Measurements from ENCODE around the gene BBIP1.
A peak's percentile ranks its signal among the peaks of the same experiment; 100 is the strongest.

The BBIP1 gene

GRCh38 chr10:110918643-110919348 is at the start of gene BBIP1:
BBIP1 (minus strand) TSS chr10:110919180; CDS start chr10:110918157, 1,023 bp downstream.
- peak; percentile 99 for DNase-seq (ENCODE audit: low read depth, low spot score)

DNA sequence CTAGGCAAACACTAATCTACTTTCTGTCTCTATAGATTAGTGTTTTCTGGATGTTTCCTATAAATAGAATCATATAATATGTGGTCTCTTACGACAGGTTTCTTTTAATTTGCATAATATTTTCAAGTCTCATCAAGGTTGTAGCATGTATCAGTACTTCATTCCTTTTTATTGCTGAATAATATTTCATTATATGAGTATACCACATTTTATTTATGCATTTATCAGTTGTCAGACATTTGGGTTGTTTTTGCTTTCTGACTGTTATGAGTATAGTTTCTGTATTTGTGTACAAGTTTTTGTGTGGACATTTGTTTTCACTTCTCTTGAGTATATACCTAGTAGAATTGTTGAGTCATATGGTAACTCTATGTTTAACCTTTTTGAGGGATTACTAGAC is 48.7 kb upstream of the BBIP1 start:
- no peak for DNase-seq (ENCODE audit: low read depth, low spot score)

GRCh38 chr10:110967009-110967630 is 48.1 kb upstream of the BBIP1 start:
- DNase-seq (ENCODE audit: low read depth, low spot score): no peak

GRCh38 chr10:110966146-110966545 is 47.2 kb upstream of the BBIP1 start:
- DNase-seq (ENCODE audit: low read depth, low spot score): no peak

DNA sequence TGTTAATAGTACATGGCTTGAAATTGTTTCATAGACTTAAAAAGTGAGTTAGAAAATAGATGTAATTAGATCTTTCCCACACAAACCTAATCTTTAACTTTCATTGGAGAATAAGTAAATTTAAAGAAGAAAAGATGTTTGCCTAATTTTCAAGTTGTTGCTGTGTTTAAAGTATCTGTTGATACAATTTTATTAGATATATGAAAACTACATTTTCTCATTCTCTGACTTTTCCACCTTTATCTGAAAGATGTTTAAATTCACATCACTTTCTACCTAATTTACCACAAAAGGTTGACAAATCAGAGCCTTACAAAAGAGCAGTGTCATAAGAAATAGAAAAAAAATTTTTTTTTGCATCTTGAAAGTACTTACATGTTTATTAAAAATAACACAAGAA is 46.2 kb upstream of the BBIP1 start:
- no peak for DNase-seq (ENCODE audit: low read depth, low spot score)

DNA sequence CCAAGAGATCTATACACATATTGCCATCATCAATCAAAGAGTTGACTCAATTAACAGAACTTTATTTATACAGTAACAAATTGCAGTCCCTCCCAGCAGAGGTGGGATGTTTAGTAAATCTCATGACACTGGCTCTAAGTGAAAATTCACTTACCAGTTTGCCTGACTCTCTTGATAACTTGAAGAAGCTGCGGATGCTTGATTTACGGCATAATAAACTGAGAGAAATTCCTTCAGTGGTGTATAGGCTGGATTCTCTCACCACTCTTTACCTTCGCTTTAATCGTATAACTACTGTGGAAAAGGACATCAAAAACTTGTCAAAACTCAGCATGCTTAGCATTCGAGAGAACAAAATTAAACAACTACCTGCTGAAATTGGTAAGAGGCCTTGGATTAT is 45.7 kb upstream of the BBIP1 start:
- DNase-seq (ENCODE audit: low read depth, low spot score): no peak

GRCh38 chr10:110963162-110963561 is 44.2 kb upstream of the BBIP1 start:
- no peak for DNase-seq (ENCODE audit: low read depth, low spot score)

- no peak for DNase-seq (ENCODE audit: low read depth, low spot score)
These were observed 43.5 kb upstream of the BBIP1 start for GRCh38 chr10:110962443-110962842.

- no peak for DNase-seq (ENCODE audit: low read depth, low spot score)
These were observed 41.3 kb upstream of the BBIP1 start for GRCh38 chr10:110960333-110960712.

GRCh38 chr10:110959379-110960332 is 40.7 kb upstream of the BBIP1 start:
- DNase-seq (ENCODE audit: low read depth, low spot score): no peak

DNA sequence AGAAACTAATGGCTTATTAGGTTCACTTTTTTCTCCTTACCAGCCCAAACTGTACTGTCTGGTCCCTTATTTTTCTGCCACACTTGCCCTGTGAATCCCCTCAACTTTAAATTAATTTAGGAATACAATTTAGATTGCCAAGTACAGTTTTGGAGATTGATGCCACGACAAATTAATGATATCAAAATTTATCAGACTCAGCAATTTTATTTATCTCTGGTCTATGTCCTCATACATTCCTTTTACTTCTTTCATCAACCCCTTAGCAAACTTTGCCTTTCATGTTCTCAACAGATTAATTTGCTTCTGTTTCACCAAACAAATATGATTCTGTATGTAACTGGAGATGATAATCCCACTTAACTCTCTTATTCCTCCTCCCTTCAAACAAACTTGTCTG is 38.6 kb upstream of the BBIP1 start:
- DNase-seq (ENCODE audit: low read depth, low spot score): no peak

DNA sequence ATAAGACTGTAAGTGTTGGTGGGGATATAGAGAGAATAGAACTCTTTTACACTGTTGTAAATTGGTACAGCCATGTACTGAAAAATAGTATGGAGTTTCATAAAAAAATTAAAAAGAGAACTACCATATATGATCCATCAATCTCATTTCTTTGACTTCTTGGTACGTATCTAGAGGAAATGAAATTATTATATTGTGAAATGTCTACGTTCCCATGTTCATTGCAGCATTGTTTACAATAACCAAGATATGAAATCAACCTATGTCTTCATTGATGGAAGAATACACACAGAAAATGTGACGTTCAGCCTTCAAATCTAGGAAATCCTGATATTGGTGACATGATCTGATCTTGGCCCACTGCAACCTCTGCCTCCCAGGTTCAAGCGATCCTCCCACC is 32.4 kb upstream of the BBIP1 start:
- DNase-seq (ENCODE audit: low read depth, low spot score): no peak

- no peak for DNase-seq (ENCODE audit: low read depth, low spot score)
These were observed 28.1 kb upstream of the BBIP1 start for GRCh38 chr10:110947061-110947595.

- DNase-seq (ENCODE audit: low read depth, low spot score): no peak
These were observed 27.5 kb upstream of the BBIP1 start for GRCh38 chr10:110946496-110946895.

- DNase-seq (ENCODE audit: low read depth, low spot score): no peak
These were observed 25.9 kb upstream of the BBIP1 start for GRCh38 chr10:110944792-110945396.

DNA sequence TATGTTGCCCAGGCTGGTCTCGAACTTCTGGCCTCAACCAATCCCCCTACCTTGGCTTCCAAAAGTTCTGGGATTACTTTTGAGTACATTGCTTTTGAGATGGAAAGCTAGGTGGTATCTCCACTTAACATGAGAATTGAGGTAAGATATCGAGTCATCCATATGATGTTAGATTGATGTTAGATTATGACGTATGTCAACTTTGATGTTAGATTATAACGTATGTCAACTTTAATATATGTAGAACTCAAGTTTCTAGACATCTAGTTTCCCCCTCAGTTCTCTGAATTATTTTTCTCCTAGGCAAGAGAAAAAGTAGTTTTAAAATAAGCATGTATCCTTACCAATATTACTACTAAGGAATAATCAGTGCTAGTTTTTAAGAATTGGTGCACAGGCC is 20.4 kb upstream of the BBIP1 start:
- DNase-seq (ENCODE audit: low read depth, low spot score): no peak

DNA sequence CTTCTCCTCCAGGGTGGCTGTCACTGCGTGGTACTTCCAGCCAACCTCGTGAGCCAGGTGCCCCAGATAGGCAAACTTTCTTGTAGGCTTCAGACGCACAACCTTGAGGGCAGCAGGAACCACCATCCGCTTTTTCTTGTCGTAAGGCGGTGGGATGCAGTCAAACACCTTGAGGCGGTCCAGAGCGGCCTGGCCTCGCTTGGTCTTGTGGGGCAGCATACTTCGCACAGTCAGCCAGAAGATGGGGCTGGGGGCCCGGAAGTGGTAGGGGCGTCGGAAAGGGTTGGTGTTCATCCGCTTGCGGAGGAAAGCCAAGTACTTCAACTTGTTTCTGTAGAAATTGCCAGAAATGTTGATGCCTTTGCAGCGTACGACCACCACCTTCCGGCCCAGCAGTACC is 17.8 kb upstream of the BBIP1 start:
- DNase-seq (ENCODE audit: low read depth, low spot score): no peak

- no peak for DNase-seq (ENCODE audit: low read depth, low spot score)
These were observed 13.7 kb upstream of the BBIP1 start for GRCh38 chr10:110932505-110933180.

- DNase-seq (ENCODE audit: low read depth, low spot score): no peak
These were observed 12.9 kb upstream of the BBIP1 start for GRCh38 chr10:110931769-110932381.

- no peak for DNase-seq (ENCODE audit: low read depth, low spot score)
These were observed 8.5 kb upstream of the BBIP1 start for GRCh38 chr10:110927461-110927860.

All from iPS DF 19.7 (cell line).